ENCODE measurements around the gene TSSK3.

The TSSK3 gene

DNA sequence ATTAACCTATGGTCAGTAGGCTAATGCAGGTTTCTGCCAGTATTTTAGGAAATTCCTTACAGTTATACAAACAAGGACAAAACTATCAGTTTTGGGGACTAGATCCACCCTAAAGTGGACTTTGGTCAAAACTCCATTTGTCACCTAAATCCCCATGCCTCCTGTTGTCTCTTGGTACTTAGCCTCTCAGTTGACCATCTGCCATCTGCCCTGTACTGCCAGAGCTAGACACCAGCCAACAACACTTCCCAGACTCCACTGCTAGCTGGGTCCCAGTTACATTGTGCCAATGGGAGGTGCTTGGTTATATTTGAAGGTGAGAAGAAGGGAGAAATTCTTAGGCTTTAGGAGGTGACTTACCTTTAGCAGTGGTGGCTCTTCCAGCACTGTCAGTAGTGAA lies 48.9 kb downstream of the TSSK3 start:
- TF ChIP-seq, protein P1, sequence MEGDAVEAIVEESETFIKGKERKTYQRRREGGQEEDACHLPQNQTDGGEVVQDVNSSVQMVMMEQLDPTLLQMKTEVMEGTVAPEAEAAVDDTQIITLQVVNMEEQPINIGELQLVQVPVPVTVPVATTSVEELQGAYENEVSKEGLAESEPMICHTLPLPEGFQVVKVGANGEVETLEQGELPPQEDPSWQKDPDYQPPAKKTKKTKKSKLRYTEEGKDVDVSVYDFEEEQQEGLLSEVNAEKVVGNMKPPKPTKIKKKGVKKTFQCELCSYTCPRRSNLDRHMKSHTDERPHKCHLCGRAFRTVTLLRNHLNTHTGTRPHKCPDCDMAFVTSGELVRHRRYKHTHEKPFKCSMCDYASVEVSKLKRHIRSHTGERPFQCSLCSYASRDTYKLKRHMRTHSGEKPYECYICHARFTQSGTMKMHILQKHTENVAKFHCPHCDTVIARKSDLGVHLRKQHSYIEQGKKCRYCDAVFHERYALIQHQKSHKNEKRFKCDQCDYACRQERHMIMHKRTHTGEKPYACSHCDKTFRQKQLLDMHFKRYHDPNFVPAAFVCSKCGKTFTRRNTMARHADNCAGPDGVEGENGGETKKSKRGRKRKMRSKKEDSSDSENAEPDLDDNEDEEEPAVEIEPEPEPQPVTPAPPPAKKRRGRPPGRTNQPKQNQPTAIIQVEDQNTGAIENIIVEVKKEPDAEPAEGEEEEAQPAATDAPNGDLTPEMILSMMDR (IDR thresholded peaks at IDR 0.05; ENCODE audit: extremely low read depth, insufficient read depth, missing control alignments) = no peak
- in situ Hi-C loops (cut with MboI; ENCODE audit: low pct_unique_long_range_greater_than_20kb, low sequenced_read_pairs, unreplicated experiment) = loop anchor here (25.0 kb wide), 2 partner anchors 199 to 749 kb away; partner anchors contain the start of genes CCDC28B, DCDC2B, EIF3I and IQCC
- DNase-seq (ENCODE audit: low spot score) = no peak

DNA sequence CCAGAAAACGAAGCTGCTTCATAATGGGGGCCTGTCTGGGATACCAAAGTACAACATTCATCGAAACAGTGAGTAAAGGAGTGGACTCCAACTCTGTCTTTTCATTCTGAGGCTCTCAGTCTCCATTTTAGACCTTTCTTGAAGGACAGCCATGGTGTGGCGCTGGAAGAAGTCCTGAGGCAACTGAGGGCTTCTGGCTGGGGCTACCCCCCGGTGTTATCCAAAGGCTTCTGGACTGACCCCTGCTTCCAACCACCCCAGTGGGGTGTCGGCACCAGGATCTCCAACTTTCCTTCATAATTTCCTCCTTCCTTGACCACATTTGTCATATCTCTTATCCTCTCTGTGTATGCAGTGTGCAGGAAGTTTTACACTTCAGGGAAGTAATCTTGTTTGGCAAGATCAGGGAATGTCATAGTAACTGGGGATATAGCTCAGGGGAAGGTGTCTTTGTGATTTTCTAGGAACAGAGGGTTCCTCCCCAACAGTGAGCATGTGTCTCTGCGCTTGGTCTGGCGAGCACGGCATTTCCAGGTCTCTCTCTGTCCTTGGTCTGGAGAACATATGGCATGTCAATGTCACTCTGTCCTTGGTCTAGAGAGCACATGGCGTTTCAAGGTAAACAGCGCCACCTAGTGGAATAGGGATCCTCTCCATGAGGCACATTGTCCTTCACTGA lies 51.3 kb downstream of the TSSK3 start:
- in situ Hi-C loops (cut with MboI; ENCODE audit: low pct_unique_long_range_greater_than_20kb, low sequenced_read_pairs, unreplicated experiment) = loop anchor here (25.0 kb wide), 2 partner anchors 201 to 751 kb away; partner anchors contain the start of genes CCDC28B, DCDC2B, EIF3I and IQCC
- TF ChIP-seq, protein P1 (IDR thresholded peaks at IDR 0.05; ENCODE audit: extremely low read depth, insufficient read depth, missing control alignments) = peak; percentile 81
- peak; percentile 63 for DNase-seq (ENCODE audit: low spot score)

Measured in GM13977 (cell line).